Heart left ventricle (tissue), 16 donors: ENCODE data around the gene EID1. TPM values are rescaled to one million over a fixed set of nuclear protein-coding genes. Genes with fewer than 3 reads are reported as not detected.

Source experiments
- ATAC-seq, 4 donors: fragments of 200-7000 bp; cut with Tn5 transposase; one replicate each; pipeline ENCODE4 v1.9.1; 2020 to 2022; ENCODE audit warnings: moderate library complexity in 4 of 4, mild to moderate bottlenecking in 3 of 4, moderate number of reproducible peaks in 1 of 4
- DNase-seq, 5 donors: peaks; one replicate each; pipeline ENCODE4 v3.0.0-alpha.2; 2020
- H3K27ac ChIP-seq, 12 donors: fragments of 200-600 bp; sonication (generic) in 4 of 12; one replicate each; pipeline versions ENCODE4 v1.5.0 to v1.8.0; 2016 to 2022; ENCODE audit warnings: mild to moderate bottlenecking in 2 of 12
- H3K27me3 ChIP-seq, 9 donors: fragments of 200-600 bp; sonication (generic) in 2 of 9; one replicate each; pipeline versions ENCODE4 v1.5.1 to v1.8.0; 2016 to 2022; ENCODE audit warnings: mild to moderate bottlenecking in 3 of 9
- H3K36me3 ChIP-seq, 9 donors: fragments of 200-600 bp; sonication (generic) in 2 of 9; one replicate each; pipeline versions ENCODE4 v1.5.0 to v1.8.0; 2018 to 2022; ENCODE audit warnings: mild to moderate bottlenecking in 2 of 9
- H3K4me1 ChIP-seq, 12 donors: fragments of 200-600 bp; sonication (generic) in 4 of 12; one replicate each; pipeline versions ENCODE4 v1.5.0 to v1.8.0; 2016 to 2022; ENCODE audit warnings: mild to moderate bottlenecking in 3 of 12
- H3K4me3 ChIP-seq, 12 donors: fragments of 200-600 bp; sonication (generic) in 4 of 12; one replicate each; pipeline versions ENCODE4 v1.5.0 to v1.8.0; 2017 to 2022; ENCODE audit warnings: mild to moderate bottlenecking in 9 of 12, moderate library complexity in 4 of 12
- H3K9me3 ChIP-seq, 12 donors: fragments of 200-600 bp; sonication (generic) in 4 of 12; one replicate each; pipeline versions ENCODE4 v1.5.0 to v1.8.0; 2016 to 2022; ENCODE audit warnings: mild to moderate bottlenecking in 1 of 12
- POLR2A ChIP-seq, 2 donors: fragments of 450-650 bp; IDR thresholded peaks; one replicate each; pipeline ENCODE4 v1.6.1; 2017; ENCODE audit warnings: antibody characterized with exemption in 2 of 2, mild to moderate bottlenecking in 2 of 2, moderate library complexity in 2 of 2
- WGBS, 4 donors: extraction: QIAGEN DNeasy Blood & Tissue Kit in 2 of 4; methylation state at CpG; one replicate each; pipeline versions ENCODE4 v1.1.5 to v1.1.7; 2013 to 2018; 5-methylcytosine and 5-hydroxymethylcytosine counted together
- intact Hi-C, 10 donors: fragments of 100-400 bp; cut with DNase I; formaldehyde crosslinking; loops; one replicate each; pipeline versions ENCODE4 v1.11.1 to v1.14.2; 2022
- polyA plus RNA-seq, 2 donors: library from polyadenylated mRNA; stranded (reverse); fragments of 200-250 nt; gene quantifications; one replicate each; pipeline ENCODE4 v1.2.3, GENCODE V29; 2013
- total RNA-seq, 9 donors: library from RNA; depleted of rRNA in 2 of 9; stranded (reverse); fragments of >200 nt in 2 of 9; fragmentation: NEBNext Ultra II Directional in 3 of 9; extraction: Animal tissue kit (Norgen Biotek cat#: 25700) in 3 of 9; gene quantifications; one replicate each; pipeline versions ENCODE4 v1.1.0 to v1.2.4, GENCODE V29; 2016 to 2023
- TF ChIP-seq, protein P1 (sequence below), 12 donors: fragments of 200-600 bp; sonication (generic) in 4 of 12; IDR thresholded peaks; one replicate each; pipeline versions ENCODE4 v1.5.0 to v1.8.0; 2018 to 2022; ENCODE audit warnings: antibody characterized with exemption in 12 of 12, mild to moderate bottlenecking in 5 of 12
- donor health status: ischemic (EF 13 %, LVEDD 7.1; RV severe dilation, severe dysfunction).
- donor health status: healthy with polysubstance abuse.
- donor health status: DM: no; HTN: yes; CAD: no.
- donor health status: DM: no; HTN: no; CAD: no.
- donor health status: ischemic (EF 25% LVEDD 6.9; RV normal size, moderate dysfunction).
- donor health status: ischemic (EF 25% LVEDD 5.7; RV mildly dilated, moderate dysfunction).
- donor health status: healthy.
- donor health status: DM: yes; HTN: yes; CAD: no.
- donor health status: ischemic (EF 35%, LVEDD 5.7; RV mildly dilated, moderate dysfunction).
- donor health status: nonischemic (EF 11% LVEDD 7.7; RV severe dilation, severe dysfunction).
- donor health status: DM: yes; HTN: yes; CAD: no.
- donor health status: PGD.
- donor health status: ischemic (EF 29% LVEDD 5.4; RV normal size, mild dysfunction).
- donor health status: nonischemic (EF 23%, LVEDD 6.1; RV moderate dilation, normal function).

The EID1 gene
- total and polyA plus RNA-seq, 11 donors, result 161 to 393 (median 223) TPM

DNA sequence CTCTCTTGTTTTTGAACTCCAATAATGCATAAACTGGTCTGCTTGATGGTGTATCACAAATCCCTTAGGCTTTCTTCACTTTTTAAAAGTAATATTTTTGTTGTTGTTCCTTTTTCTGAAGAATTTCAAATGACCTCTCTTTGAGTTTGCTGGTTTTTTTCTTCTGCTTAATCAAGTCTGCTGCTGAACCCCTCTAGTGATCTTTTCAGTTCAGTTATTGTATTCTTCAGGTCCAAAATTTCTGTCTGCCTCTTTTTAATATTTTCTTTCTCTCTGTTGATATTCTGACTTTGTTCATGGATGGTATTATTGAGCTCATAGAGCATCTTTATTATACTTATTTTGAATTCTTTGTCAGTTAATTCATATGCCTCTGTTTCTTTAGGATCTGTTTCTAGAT is 45.3 kb upstream of the EID1 start:
- no peak overlapping the region for H3K4me3 ChIP-seq
- no peaks in the 10 kb centered on the region for H3K36me3 ChIP-seq
- intact Hi-C loops, result no loop called here
- peaks cover 0 to 23% (median 11%) of the 10 kb centered on the region in 12 donors for H3K9me3 ChIP-seq
- no peaks in the 10 kb centered on the region for H3K4me1 ChIP-seq
- no peak for TF ChIP-seq POLR2A (IDR thresholded peaks at IDR 0.05)
- TF ChIP-seq, protein P1, sequence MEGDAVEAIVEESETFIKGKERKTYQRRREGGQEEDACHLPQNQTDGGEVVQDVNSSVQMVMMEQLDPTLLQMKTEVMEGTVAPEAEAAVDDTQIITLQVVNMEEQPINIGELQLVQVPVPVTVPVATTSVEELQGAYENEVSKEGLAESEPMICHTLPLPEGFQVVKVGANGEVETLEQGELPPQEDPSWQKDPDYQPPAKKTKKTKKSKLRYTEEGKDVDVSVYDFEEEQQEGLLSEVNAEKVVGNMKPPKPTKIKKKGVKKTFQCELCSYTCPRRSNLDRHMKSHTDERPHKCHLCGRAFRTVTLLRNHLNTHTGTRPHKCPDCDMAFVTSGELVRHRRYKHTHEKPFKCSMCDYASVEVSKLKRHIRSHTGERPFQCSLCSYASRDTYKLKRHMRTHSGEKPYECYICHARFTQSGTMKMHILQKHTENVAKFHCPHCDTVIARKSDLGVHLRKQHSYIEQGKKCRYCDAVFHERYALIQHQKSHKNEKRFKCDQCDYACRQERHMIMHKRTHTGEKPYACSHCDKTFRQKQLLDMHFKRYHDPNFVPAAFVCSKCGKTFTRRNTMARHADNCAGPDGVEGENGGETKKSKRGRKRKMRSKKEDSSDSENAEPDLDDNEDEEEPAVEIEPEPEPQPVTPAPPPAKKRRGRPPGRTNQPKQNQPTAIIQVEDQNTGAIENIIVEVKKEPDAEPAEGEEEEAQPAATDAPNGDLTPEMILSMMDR (IDR thresholded peaks at IDR 0.05), result no peak
- no peak overlapping the region for H3K27ac ChIP-seq
- ATAC-seq (no peak), DNase-seq (no peak)
- no peaks in the 10 kb centered on the region for H3K27me3 ChIP-seq

- ATAC-seq, result no peak
- intact Hi-C loops, result no loop called here
Observed at GRCh38 chr15:48833526-48834239, 44.3 kb upstream of the EID1 start.

DNA sequence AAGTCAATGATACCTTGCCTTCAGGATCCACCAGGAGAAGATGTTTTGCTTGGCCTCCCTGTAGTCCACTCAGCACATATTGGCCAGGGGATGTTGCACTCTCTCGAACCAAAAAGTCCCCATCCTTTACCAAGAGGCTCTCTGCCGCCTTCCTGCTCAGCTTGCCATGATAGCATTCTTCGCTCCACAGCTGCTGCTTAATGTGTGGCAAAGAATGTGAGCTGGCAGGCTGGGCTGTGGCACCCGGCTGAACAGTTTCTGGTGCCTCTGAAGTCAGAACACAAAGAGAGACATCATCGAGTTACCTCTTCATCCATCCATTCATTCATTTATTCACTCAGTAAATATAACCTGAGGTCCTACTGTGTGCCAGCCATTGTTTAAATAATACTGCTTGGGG is 43.2 kb upstream of the EID1 start:
- no peaks in the 10 kb centered on the region for H3K27me3 ChIP-seq
- whole genome bisulfite sequencing, 4 donors, result 85 to 93% (median 90%) methylated on average over 5 of the region's 5 CpGs
- H3K27ac ChIP-seq, result no peak overlapping the region
- intact Hi-C loops, result no loop called here
- no peak for ATAC-seq
- no peak overlapping the region for H3K4me3 ChIP-seq
- no peak for TF ChIP-seq POLR2A (IDR thresholded peaks at IDR 0.05)
- TF ChIP-seq, protein P1 (IDR thresholded peaks at IDR 0.05), result no peak
- H3K4me1 ChIP-seq, result no peaks in the 10 kb centered on the region
- DNase-seq, result no peak
- peaks cover 0 to 23% (median 11%) of the 10 kb centered on the region in 12 donors for H3K9me3 ChIP-seq
- H3K36me3 ChIP-seq, result no peaks in the 10 kb centered on the region

More at GRCh38 chr15:48833526-48834239, 44.3 kb upstream of the EID1 start:
- Histone ChIP-seq H3K4me1 (no peaks in the 10 kb centered on the region), H3K27ac (no peak overlapping the region), H3K9me3 (peaks cover 0 to 23% (median 11%) of the 10 kb centered on the region in 12 donors), H3K36me3 (no peaks in the 10 kb centered on the region), H3K27me3 (no peaks in the 10 kb centered on the region), H3K4me3 (no peak overlapping the region)
- TF ChIP-seq, protein P1 (IDR thresholded peaks at IDR 0.05), result no peak
- TF ChIP-seq POLR2A (IDR thresholded peaks at IDR 0.05), result no peak
- DNase-seq, result no peak

DNA sequence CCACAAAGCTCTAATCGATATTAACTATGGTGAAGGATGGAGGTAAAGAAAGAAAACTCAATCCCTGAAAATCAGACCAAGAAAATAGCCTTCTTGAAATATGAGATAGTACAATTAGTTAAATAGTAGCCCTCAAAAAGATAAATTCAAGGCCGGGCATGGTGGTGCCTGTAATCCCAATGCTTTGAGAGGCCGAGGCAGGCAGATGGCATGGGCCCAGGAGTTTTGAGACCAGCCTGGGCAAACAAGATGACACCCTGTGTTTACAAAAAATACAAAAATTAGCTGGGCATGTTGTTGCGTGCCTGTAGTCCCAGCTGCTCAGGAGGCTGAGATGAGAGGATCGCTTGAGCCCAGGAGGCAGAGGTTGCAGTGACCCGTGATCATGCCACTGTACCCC is 35.4 kb upstream of the EID1 start:
- Histone ChIP-seq H3K27me3 (no peaks in the 10 kb centered on the region), H3K36me3 (no peaks in the 10 kb centered on the region), H3K27ac (no peak overlapping the region), H3K4me1 (no peaks in the 10 kb centered on the region), H3K4me3 (no peak overlapping the region), H3K9me3 (no peaks in the 10 kb centered on the region)
- no peak for ATAC-seq
- intact Hi-C loops, result no loop called here
- WGBS, 4 donors, result 88 to 97% (median 93%) methylated on average over 6 of the region's 6 CpGs
- DNase-seq, result no peak
- no peak for TF ChIP-seq POLR2A (IDR thresholded peaks at IDR 0.05)

DNA sequence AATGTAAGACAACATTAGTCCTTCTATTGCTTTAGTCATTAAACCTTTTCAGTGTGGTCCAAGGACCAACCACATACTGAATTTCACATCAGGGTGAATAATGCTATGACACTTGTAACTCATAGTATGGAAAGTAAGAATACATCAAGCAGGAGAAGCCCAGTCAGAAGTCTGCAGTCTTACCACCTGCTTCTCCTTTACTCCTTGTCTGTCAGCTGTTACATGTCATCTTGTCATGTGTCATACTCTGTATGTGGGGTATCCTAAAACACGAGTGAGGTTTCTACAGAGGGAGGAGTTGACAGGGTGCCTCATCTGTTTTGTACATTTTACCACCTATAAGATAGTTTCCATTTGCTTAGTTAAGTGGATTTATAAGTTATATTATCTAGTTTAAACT is 32.8 kb upstream of the EID1 start:
- Histone ChIP-seq H3K9me3 (no peaks in the 10 kb centered on the region), H3K4me1 (no peaks in the 10 kb centered on the region), H3K27me3 (no peaks in the 10 kb centered on the region), H3K27ac (no peak overlapping the region), H3K36me3 (no peaks in the 10 kb centered on the region), H3K4me3 (no peak overlapping the region)
- WGBS, 4 donors, result 43 to 50% (median 49%) methylated on average over 1 of the region's 1 CpG
- intact Hi-C loops, result no loop called here
- ATAC-seq (no peak), DNase-seq (no peak)
- TF ChIP-seq POLR2A (IDR thresholded peaks at IDR 0.05), result no peak
- TF ChIP-seq, protein P1 (IDR thresholded peaks at IDR 0.05), result no peak
